Astrocyte (in vitro differentiated cells and primary cell): ENCODE results near the gene KLRB1. TPM values are rescaled to one million over a fixed set of nuclear protein-coding genes. Genes with fewer than 3 reads are reported as not detected.

Source experiments
- DNase-seq: peaks from one replicate; pipeline ENCODE4 v3.0.0-alpha.2; 2010; ENCODE audit warnings: low read depth
- FAIRE-seq: peaks from 2 replicates; lab custom pipeline; 2011; peaks lifted over from hg19 to GRCh38; lab: Jason Lieb, UNC
- H2AFZ ChIP-seq: 2 replicates; pipeline ENCODE4 v1.6.0; 2012; ENCODE audit warnings: low read depth, low read length, inconsistent platforms
- H3K27ac ChIP-seq: 2 replicates; pipeline ENCODE4 v1.5.1; 2011; ENCODE audit warnings: low read depth, low read length, inconsistent platforms
- H3K27me3 ChIP-seq: 2 replicates; pipeline ENCODE4 v1.6.0; 2011; ENCODE audit warnings: low read length, inconsistent platforms; ENCODE audit not compliant: insufficient read depth
- H3K36me3 ChIP-seq: 2 replicates; pipeline ENCODE4 v1.5.1; 2011; ENCODE audit warnings: low read length, inconsistent platforms; ENCODE audit not compliant: insufficient read depth
- H3K4me1 ChIP-seq: 2 replicates; pipeline ENCODE4 v1.5.1; 2011; ENCODE audit warnings: low read length, inconsistent platforms; ENCODE audit not compliant: insufficient read depth
- H3K4me2 ChIP-seq: 2 replicates; pipeline ENCODE4 v1.6.0; 2012; ENCODE audit warnings: low read length, inconsistent platforms
- H3K4me3 ChIP-seq: 2 replicates; pipeline ENCODE4 v1.5.1; 2011; ENCODE audit warnings: low read depth, mild to moderate bottlenecking, low read length, inconsistent platforms; ENCODE audit not compliant: insufficient read depth
- H3K79me2 ChIP-seq: 2 replicates; pipeline ENCODE4 v1.6.0; 2012; ENCODE audit warnings: mild to moderate bottlenecking, low read length, inconsistent platforms; ENCODE audit not compliant: insufficient read depth
- H3K9ac ChIP-seq: 2 replicates; pipeline ENCODE4 v1.6.0; 2012; ENCODE audit warnings: mild to moderate bottlenecking, low read length, inconsistent platforms
- H3K9me3 ChIP-seq: 2 replicates; pipeline ENCODE4 v1.5.1; 2012; ENCODE audit warnings: low read depth, mild to moderate bottlenecking, low read length, inconsistent platforms; ENCODE audit not compliant: insufficient read depth
- H4K20me1 ChIP-seq: 2 replicates; pipeline ENCODE4 v1.6.0; 2012; ENCODE audit warnings: low read length, inconsistent platforms; ENCODE audit not compliant: insufficient read depth
- H3K27ac Mint-ChIP-seq: one replicate; pipeline ENCODE4 v1.8.0; 2021; ENCODE audit warnings: mild to moderate bottlenecking, mixed read lengths; ENCODE audit not compliant: unreplicated experiment
- H3K27me3 Mint-ChIP-seq: one replicate; pipeline ENCODE4 v1.8.0; 2021; ENCODE audit warnings: low read depth, mixed read lengths; ENCODE audit not compliant: unreplicated experiment
- H3K36me3 Mint-ChIP-seq: one replicate; pipeline ENCODE4 v1.8.0; 2021; ENCODE audit warnings: low read depth, mixed read lengths; ENCODE audit not compliant: unreplicated experiment
- H3K4me1 Mint-ChIP-seq: one replicate; pipeline ENCODE4 v1.8.0; 2021; ENCODE audit warnings: low read depth, mixed read lengths; ENCODE audit not compliant: unreplicated experiment
- H3K4me3 Mint-ChIP-seq: one replicate; pipeline ENCODE4 v1.8.0; 2021; ENCODE audit warnings: mild to moderate bottlenecking, moderate library complexity, mixed read lengths; ENCODE audit not compliant: unreplicated experiment
- H3K9me3 Mint-ChIP-seq: one replicate; pipeline ENCODE4 v1.8.0; 2021; ENCODE audit warnings: mild to moderate bottlenecking, mixed read lengths; ENCODE audit not compliant: unreplicated experiment
- EZH2 ChIP-seq: IDR thresholded peaks from 2 replicates; pipeline ENCODE4 v1.6.1; 2012; ENCODE audit warnings: mild to moderate bottlenecking, low read length, inconsistent platforms; ENCODE audit not compliant: insufficient read depth
- total RNA-seq: library from RNA; stranded (reverse); gene quantifications from 2 replicates; pipeline ENCODE4 v1.2.1, GENCODE V29; 2021
- TF ChIP-seq, protein P1 (sequence below): IDR thresholded peaks from 2 replicates; pipeline ENCODE4 v1.5.1; 2011; ENCODE audit warnings: low read depth, mild to moderate bottlenecking, inconsistent platforms, low read length, moderate library complexity; ENCODE audit not compliant: insufficient read depth

Gene KLRB1
- total RNA-seq, 1 donor from 2014 or later = not detected

GRCh38 chr12:9649532-9649940 is 41.8 kb upstream of the KLRB1 start:
- H3K27me3 Mint-ChIP-seq = no peaks in the 10 kb centered on the region
- peak overlapping the region; percentile 1 for H3K27ac Mint-ChIP-seq
- H3K9me3 Mint-ChIP-seq = peaks cover 7% of the 10 kb centered on the region
- FAIRE-seq (no peak), DNase-seq (no peak)
- H3K9me3 ChIP-seq = no peaks in the 10 kb centered on the region
- H3K79me2 ChIP-seq = peaks cover 34% of the 10 kb centered on the region
- H3K4me1 ChIP-seq = peaks cover 23% of the 10 kb centered on the region
- H3K4me3 Mint-ChIP-seq = peak overlapping the region; percentile 79
- H3K4me1 Mint-ChIP-seq = peaks cover 28% of the 10 kb centered on the region
- no peaks in the 10 kb centered on the region for H4K20me1 ChIP-seq
- peak overlapping the region; percentile 97 for H3K4me2 ChIP-seq
- H3K27me3 ChIP-seq = no peaks in the 10 kb centered on the region
- peak overlapping the region; percentile 70 for H3K4me3 ChIP-seq
- peak overlapping the region; percentile 74 for H3K27ac ChIP-seq
- peaks cover 10% of the 10 kb centered on the region for H3K36me3 ChIP-seq
- H2AFZ ChIP-seq = peak overlapping the region; percentile 0
- TF ChIP-seq EZH2 = no peak
- TF ChIP-seq, protein P1, sequence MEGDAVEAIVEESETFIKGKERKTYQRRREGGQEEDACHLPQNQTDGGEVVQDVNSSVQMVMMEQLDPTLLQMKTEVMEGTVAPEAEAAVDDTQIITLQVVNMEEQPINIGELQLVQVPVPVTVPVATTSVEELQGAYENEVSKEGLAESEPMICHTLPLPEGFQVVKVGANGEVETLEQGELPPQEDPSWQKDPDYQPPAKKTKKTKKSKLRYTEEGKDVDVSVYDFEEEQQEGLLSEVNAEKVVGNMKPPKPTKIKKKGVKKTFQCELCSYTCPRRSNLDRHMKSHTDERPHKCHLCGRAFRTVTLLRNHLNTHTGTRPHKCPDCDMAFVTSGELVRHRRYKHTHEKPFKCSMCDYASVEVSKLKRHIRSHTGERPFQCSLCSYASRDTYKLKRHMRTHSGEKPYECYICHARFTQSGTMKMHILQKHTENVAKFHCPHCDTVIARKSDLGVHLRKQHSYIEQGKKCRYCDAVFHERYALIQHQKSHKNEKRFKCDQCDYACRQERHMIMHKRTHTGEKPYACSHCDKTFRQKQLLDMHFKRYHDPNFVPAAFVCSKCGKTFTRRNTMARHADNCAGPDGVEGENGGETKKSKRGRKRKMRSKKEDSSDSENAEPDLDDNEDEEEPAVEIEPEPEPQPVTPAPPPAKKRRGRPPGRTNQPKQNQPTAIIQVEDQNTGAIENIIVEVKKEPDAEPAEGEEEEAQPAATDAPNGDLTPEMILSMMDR = no peak
- H3K9ac ChIP-seq = peak overlapping the region; percentile 90
- H3K36me3 Mint-ChIP-seq = peaks cover 10% of the 10 kb centered on the region

DNA sequence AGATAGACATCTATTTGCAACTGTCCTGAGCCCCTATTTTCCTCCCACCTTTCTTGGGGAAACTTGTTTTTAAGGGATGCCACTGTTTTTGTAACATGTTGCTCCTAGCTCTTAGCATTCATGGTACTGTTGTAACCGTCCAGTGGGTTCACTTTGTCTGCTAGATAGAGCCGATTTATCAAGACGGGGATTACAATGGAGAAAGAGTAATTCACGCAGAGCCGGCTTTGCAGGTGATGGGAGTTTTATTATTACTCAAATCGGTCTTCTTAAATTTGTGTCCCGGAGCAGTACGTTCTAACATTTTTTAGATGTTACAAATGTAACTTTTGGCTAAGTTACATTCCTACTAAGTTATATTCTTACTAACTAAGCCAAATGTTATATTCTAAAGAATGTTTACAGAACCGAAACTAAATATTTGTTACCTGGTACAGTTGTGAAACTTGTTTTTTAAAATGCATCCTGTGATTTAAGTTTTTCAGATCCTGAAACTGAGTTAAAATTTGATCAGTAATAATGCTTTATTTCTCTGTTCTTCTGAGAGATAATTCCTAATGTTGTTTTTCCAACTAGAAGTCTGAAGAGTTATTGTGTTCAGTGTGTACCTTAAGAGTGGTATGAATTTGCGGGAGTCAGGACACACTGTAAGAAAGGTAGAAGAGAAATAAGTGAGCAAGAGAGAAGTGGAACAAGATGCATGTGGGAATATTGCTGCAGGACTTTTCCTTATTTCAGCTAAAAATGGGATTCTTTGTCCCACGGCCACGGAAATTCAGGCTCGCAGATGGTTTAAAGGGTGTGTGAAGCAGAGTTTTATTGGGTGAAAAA is 41.2 kb upstream of the KLRB1 start:
- Histone ChIP-seq H3K4me3 (peak overlapping the region; percentile 70), H3K27me3 (no peaks in the 10 kb centered on the region), H3K9ac (peak overlapping the region; percentile 90), H3K9me3 (no peaks in the 10 kb centered on the region), H3K27ac (peak overlapping the region; percentile 74), H3K79me2 (peaks cover 34% of the 10 kb centered on the region), H3K36me3 (peaks cover 4% of the 10 kb centered on the region), H3K4me1 (peaks cover 23% of the 10 kb centered on the region), H3K4me2 (peak overlapping the region; percentile 97), H4K20me1 (no peaks in the 10 kb centered on the region), H2AFZ (peak overlapping the region; percentile 92)
- TF ChIP-seq EZH2 = no peak
- TF ChIP-seq, protein P1 = no peak
- FAIRE-seq (no peak), DNase-seq (no peak)
- H3K27me3 Mint-ChIP-seq = no peaks in the 10 kb centered on the region
- peaks cover 8% of the 10 kb centered on the region for H3K36me3 Mint-ChIP-seq
- H3K27ac Mint-ChIP-seq = peak overlapping the region; percentile 93
- peak overlapping the region; percentile 79 for H3K4me3 Mint-ChIP-seq
- H3K9me3 Mint-ChIP-seq = peaks cover 7% of the 10 kb centered on the region
- peaks cover 28% of the 10 kb centered on the region for H3K4me1 Mint-ChIP-seq
